IPS-11a (cell line): ENCODE results near the gene TMEM212.
"Not testable (repeated sequence)": the region's sequence is repeated elsewhere in the genome, so short reads cannot be mapped to it uniquely, and the experiment has no call there.

Experiments
- H3K4me3 ChIP-seq: one replicate; pipeline ENCODE4 v1.5.1; 2013; ENCODE audit warnings: low read depth, low read length, control low read depth

TMEM212 gene

GRCh38 chr3:171883893-171884279, 40.7 kb downstream of the TMEM212 start:
- H3K4me3 ChIP-seq = no peak overlapping the region

GRCh38 chr3:171888466-171888865, 45.3 kb downstream of the TMEM212 start:
- no peak overlapping the region for H3K4me3 ChIP-seq

GRCh38 chr3:171890398-171890797, 47.2 kb downstream of the TMEM212 start:
- no peak overlapping the region for H3K4me3 ChIP-seq

GRCh38 chr3:171892457-171892856, 49.3 kb downstream of the TMEM212 start:
- no peak overlapping the region for H3K4me3 ChIP-seq

GRCh38 chr3:171895291-171895690, 52.1 kb downstream of the TMEM212 start:
- H3K4me3 ChIP-seq = no peak overlapping the region

GRCh38 chr3:171895900-171896299, 52.8 kb downstream of the TMEM212 start:
- no peak overlapping the region for H3K4me3 ChIP-seq

GRCh38 chr3:171896316-171896715, 53.2 kb downstream of the TMEM212 start:
- no peak overlapping the region for H3K4me3 ChIP-seq

- no peak overlapping the region for H3K4me3 ChIP-seq
Measured at GRCh38 chr3:171898192-171898591, 55.0 kb downstream of the TMEM212 start.

GRCh38 chr3:171900446-171900845, 57.3 kb downstream of the TMEM212 start:
- no peak overlapping the region for H3K4me3 ChIP-seq

- H3K4me3 ChIP-seq = no peak overlapping the region
Measured at GRCh38 chr3:171901615-171902312, 58.6 kb downstream of the TMEM212 start.

GRCh38 chr3:171904829-171905228, 61.7 kb downstream of the TMEM212 start:
- no peak overlapping the region for H3K4me3 ChIP-seq

- H3K4me3 ChIP-seq = not testable (repeated sequence)
Measured at GRCh38 chr3:171906503-171906902, 63.4 kb downstream of the TMEM212 start.

- H3K4me3 ChIP-seq = no peak overlapping the region
Measured at GRCh38 chr3:171906951-171907676, 64.0 kb downstream of the TMEM212 start.

GRCh38 chr3:171907761-171908160, 64.6 kb downstream of the TMEM212 start:
- no peak overlapping the region for H3K4me3 ChIP-seq

- H3K4me3 ChIP-seq = no peak overlapping the region
Measured at GRCh38 chr3:171908731-171909130, 65.6 kb downstream of the TMEM212 start.
